Right lobe of liver (tissue), 4 donors: Measurements from ENCODE around the gene MECR.

Experiments
- POLR2A ChIP-seq: fragments of 450-650 bp; IDR thresholded peaks from one replicate; pipeline ENCODE4 v1.6.1; 2017; ENCODE audit warnings: antibody characterized with exemption, mild to moderate bottlenecking
- TF ChIP-seq, protein P1 (sequence below), 4 donors: fragments of 200-600 bp in 3 of 4; fragments of 450-650 bp in 1 of 4; IDR thresholded peaks; one replicate each; pipeline versions ENCODE4 v1.5.1 to v1.8.0; 2016 to 2022; ENCODE audit warnings: antibody characterized with exemption in 4 of 4, mild to moderate bottlenecking in 2 of 4
- donor health status: DM: no; HTN: no; CAD: no.
- donor health status: DM: no; HTN: no; CAD: no.
- donor health status: DM: no; HTN: yes; CAD: no.

DNA sequence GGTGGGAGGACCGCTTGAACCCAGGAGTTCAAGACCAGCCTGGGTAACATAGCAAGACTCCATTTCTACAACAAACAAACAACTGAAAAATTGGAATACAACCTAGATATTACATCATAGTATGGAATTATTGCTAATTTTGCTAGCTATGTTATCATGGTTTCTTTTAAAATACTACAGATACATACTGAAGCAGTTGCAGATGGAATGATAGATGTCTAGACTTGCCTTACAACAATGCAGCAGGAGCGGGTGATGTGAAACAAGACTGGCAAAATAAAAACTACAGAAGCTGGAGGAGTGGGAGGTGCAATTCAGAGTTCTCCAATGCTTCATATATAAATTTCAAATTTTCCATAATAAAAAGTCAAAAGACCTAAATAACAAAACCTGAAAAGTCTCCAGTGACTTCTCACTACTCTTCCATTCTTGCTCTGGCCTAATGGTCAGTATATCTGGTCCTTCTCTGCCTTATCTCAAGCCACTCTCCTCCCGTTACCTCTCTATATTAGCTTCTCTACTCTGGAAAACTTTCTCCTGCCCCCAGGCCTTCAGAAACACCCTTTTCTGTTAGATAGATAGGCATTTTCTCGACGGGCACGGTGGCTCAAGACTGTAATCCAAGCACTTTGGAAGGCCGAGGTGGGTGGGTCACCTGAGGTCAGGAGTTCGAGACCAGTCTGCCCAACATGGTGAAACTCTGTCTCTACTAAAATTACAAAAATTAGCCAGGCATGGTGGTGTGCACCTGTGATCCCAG lies 78.5 kb downstream of the MECR start:
- TF ChIP-seq, protein P1, sequence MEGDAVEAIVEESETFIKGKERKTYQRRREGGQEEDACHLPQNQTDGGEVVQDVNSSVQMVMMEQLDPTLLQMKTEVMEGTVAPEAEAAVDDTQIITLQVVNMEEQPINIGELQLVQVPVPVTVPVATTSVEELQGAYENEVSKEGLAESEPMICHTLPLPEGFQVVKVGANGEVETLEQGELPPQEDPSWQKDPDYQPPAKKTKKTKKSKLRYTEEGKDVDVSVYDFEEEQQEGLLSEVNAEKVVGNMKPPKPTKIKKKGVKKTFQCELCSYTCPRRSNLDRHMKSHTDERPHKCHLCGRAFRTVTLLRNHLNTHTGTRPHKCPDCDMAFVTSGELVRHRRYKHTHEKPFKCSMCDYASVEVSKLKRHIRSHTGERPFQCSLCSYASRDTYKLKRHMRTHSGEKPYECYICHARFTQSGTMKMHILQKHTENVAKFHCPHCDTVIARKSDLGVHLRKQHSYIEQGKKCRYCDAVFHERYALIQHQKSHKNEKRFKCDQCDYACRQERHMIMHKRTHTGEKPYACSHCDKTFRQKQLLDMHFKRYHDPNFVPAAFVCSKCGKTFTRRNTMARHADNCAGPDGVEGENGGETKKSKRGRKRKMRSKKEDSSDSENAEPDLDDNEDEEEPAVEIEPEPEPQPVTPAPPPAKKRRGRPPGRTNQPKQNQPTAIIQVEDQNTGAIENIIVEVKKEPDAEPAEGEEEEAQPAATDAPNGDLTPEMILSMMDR (IDR thresholded peaks at IDR 0.05) = no peak
- no peak for TF ChIP-seq POLR2A
